Activated CD4-positive, alpha-beta T cell treated with anti-CD3 and anti-CD28 coated beads, Interleukin-2, amount 10 ng/mL, durations not matched to agents 7 days and 5 days (primary cell): ENCODE data around the gene SSTR3. TPM values are rescaled to one million over a fixed set of nuclear protein-coding genes. Genes with fewer than 3 reads are reported as not detected.
"Not testable (repeated sequence)": the region's sequence is repeated elsewhere in the genome, so short reads cannot be mapped to it uniquely, and the experiment has no call there.

Source experiments
- CTCF ChIA-PET: fragments of 350-600 bp; sonication (Branson Sonifier 250); formaldehyde crosslinking; loops from one replicate; lab custom pipeline; 2021; ENCODE audit warnings: antibody characterized with exemption; lab: Charles Lee
- POLR2A ChIA-PET: fragments of 350-600 bp; sonication (Branson Sonifier 250); formaldehyde crosslinking; loops from one replicate; lab custom pipeline; 2021; ENCODE audit warnings: antibody characterized with exemption; lab: Charles Lee
- DNase-seq: peaks from one replicate; pipeline ENCODE4 v3.0.0-alpha.2; 2020
- H3K27ac Mint-ChIP-seq: one replicate; pipeline ENCODE4 v1.8.0; 2021; ENCODE audit warnings: mild to moderate bottlenecking, moderate library complexity, mixed read lengths
- H3K27me3 Mint-ChIP-seq: one replicate; pipeline ENCODE4 v1.8.0; 2021; ENCODE audit warnings: mixed read lengths
- H3K36me3 Mint-ChIP-seq: one replicate; pipeline ENCODE4 v1.8.0; 2021; ENCODE audit warnings: low read depth, mixed read lengths
- H3K4me1 Mint-ChIP-seq: one replicate; pipeline ENCODE4 v1.8.0; 2021; ENCODE audit warnings: mixed read lengths
- H3K4me3 Mint-ChIP-seq: one replicate; pipeline ENCODE4 v1.8.0; 2021; ENCODE audit warnings: mild to moderate bottlenecking, moderate library complexity, mixed read lengths
- H3K9me3 Mint-ChIP-seq: one replicate; pipeline ENCODE4 v1.8.0; 2021; ENCODE audit warnings: mixed read lengths
- total RNA-seq, 2 experiments: library from RNA; stranded (reverse); gene quantifications; one replicate each; pipeline ENCODE4 v1.2.3, GENCODE V29; 2021

Gene SSTR3
- total RNA-seq, 2 experiments from 2014 or later = 10.1 to 10.2 TPM

GRCh38 chr22:37178350-37179125 lies 33.7 kb downstream of the SSTR3 start:
- CTCF ChIA-PET = interaction anchor here (0.5 to 3.1 kb wide), 4 partner anchors 9 to 69 kb away, joined by 3 to 7 read pairs (median 6); partner anchors contain the start of gene TMPRSS6
- H3K27ac Mint-ChIP-seq = no peak overlapping the region
- POLR2A ChIA-PET = interaction anchor here (0.6 kb wide), 1 partner anchor 21 kb away, joined by 3 read pairs; no protein-coding TSS in a partner anchor

DNA sequence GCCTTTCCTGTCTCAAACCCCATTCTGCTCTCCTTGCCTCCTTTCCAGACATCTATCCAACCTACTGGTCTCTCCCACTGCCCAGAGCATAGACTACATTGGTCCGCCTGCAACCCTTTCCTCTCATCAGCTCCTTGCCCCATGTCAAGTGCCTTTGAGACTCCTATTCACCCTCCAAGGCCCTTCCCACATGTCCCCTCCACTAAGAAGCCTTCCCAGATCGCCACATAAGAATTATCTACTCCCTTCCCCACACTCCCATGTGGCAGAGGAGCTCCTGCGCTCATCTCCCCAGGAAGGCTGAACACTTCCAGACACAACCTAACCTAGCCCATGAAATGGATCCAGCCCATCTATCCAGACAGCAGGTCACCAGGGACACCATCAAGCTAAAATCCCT lies 34.5 kb downstream of the SSTR3 start:
- H3K9me3 Mint-ChIP-seq = no peaks in the 10 kb centered on the region
- no peaks in the 10 kb centered on the region for H3K36me3 Mint-ChIP-seq
- no peak overlapping the region for H3K4me3 Mint-ChIP-seq
- no peak for DNase-seq
- H3K4me1 Mint-ChIP-seq = peaks cover 15% of the 10 kb centered on the region
- H3K27ac Mint-ChIP-seq = no peak overlapping the region
- ChIA-PET POLR2A (no interaction called here), CTCF (interaction anchor here (1.1 to 1.5 kb wide), 3 partner anchors 9 to 22 kb away, joined by 3 to 6 read pairs (median 5); no protein-coding TSS in a partner anchor)
- peaks cover 20% of the 10 kb centered on the region for H3K27me3 Mint-ChIP-seq

More at GRCh38 chr22:37178350-37179125, 33.7 kb downstream of the SSTR3 start:
- Mint-ChIP-seq H3K27me3 (peaks cover 20% of the 10 kb centered on the region), H3K4me1 (peaks cover 20% of the 10 kb centered on the region), H3K4me3 (no peak overlapping the region), H3K36me3 (no peaks in the 10 kb centered on the region), H3K9me3 (no peaks in the 10 kb centered on the region)
- no peak for DNase-seq

GRCh38 chr22:37177221-37177620 lies 35.1 kb downstream of the SSTR3 start:
- Mint-ChIP-seq H3K4me3 (no peak overlapping the region), H3K27ac (no peak overlapping the region), H3K9me3 (no peaks in the 10 kb centered on the region), H3K27me3 (peaks cover 20% of the 10 kb centered on the region), H3K4me1 (peaks cover 15% of the 10 kb centered on the region), H3K36me3 (no peaks in the 10 kb centered on the region)
- ChIA-PET POLR2A (no interaction called here), CTCF (interaction anchor here (1.1 to 1.5 kb wide), 3 partner anchors 10 to 22 kb away, joined by 3 to 6 read pairs (median 5); no protein-coding TSS in a partner anchor)
- no peak for DNase-seq

- H3K4me3 Mint-ChIP-seq = no peak overlapping the region
- DNase-seq = no peak
- POLR2A ChIA-PET = no interaction called here
- H3K36me3 Mint-ChIP-seq = no peaks in the 10 kb centered on the region
- H3K9me3 Mint-ChIP-seq = no peaks in the 10 kb centered on the region
- H3K27ac Mint-ChIP-seq = peak overlapping the region; percentile 66
- H3K27me3 Mint-ChIP-seq = peaks cover 20% of the 10 kb centered on the region
- CTCF ChIA-PET = interaction anchor here (1.2 to 2.4 kb wide), 2 partner anchors 10 to 21 kb away, joined by 3 to 10 read pairs; no protein-coding TSS in a partner anchor
- peaks cover 15% of the 10 kb centered on the region for H3K4me1 Mint-ChIP-seq
Measured at GRCh38 chr22:37176464-37177061, 35.7 kb downstream of the SSTR3 start.

- Mint-ChIP-seq H3K9me3 (no peaks in the 10 kb centered on the region), H3K27me3 (peaks cover 20% of the 10 kb centered on the region), H3K27ac (peak overlapping the region; percentile 66), H3K4me1 (peaks cover 17% of the 10 kb centered on the region), H3K36me3 (no peaks in the 10 kb centered on the region), H3K4me3 (no peak overlapping the region)
- POLR2A ChIA-PET = no interaction called here
- DNase-seq = no peak
- CTCF ChIA-PET = interaction anchor here (2.4 kb wide), 1 partner anchor 9 kb away, joined by 10 read pairs; no protein-coding TSS in a partner anchor
Measured at GRCh38 chr22:37175414-37176281, 36.6 kb downstream of the SSTR3 start.

GRCh38 chr22:37174964-37175363 lies 37.3 kb downstream of the SSTR3 start:
- ChIA-PET POLR2A (no interaction called here), CTCF (interaction anchor here (0.6 to 2.4 kb wide), 2 partner anchors 8 to 11 kb away, joined by 3 to 10 read pairs; no protein-coding TSS in a partner anchor)
- H3K4me3 Mint-ChIP-seq = no peak overlapping the region
- H3K27ac Mint-ChIP-seq = no peak overlapping the region
- H3K4me1 Mint-ChIP-seq = peaks cover 23% of the 10 kb centered on the region
- DNase-seq = no peak
- peaks cover 20% of the 10 kb centered on the region for H3K27me3 Mint-ChIP-seq
- H3K36me3 Mint-ChIP-seq = no peaks in the 10 kb centered on the region
- H3K9me3 Mint-ChIP-seq = no peaks in the 10 kb centered on the region

DNA sequence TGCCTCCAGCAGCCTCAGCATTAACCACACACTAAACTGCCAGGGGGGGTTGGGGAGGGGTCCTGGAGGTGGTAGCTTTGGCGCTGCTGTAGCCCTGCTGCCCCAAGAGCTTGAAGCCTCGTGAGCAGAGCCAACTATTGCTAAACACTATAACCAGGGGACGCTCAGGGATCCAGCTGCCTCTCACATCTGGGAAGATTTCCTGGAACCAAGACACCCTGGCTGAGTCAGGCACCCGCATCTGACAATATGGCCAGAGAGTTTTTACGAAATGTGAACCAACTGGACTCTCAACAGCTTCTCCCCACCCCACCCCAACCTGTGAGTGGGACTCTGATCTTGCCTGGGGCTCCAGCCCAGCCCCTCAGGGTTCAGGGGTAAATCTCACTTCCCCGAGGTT lies 38.6 kb downstream of the SSTR3 start:
- Mint-ChIP-seq H3K4me1 (peaks cover 35% of the 10 kb centered on the region), H3K27me3 (peaks cover 20% of the 10 kb centered on the region), H3K4me3 (no peak overlapping the region), H3K36me3 (no peaks in the 10 kb centered on the region), H3K9me3 (no peaks in the 10 kb centered on the region), H3K27ac (no peak overlapping the region)
- ChIA-PET POLR2A (no interaction called here), CTCF (interaction anchor here (1.2 to 1.8 kb wide), 3 partner anchors 10 to 18 kb away, joined by 3 to 5 read pairs (median 5); no protein-coding TSS in a partner anchor)
- no peak for DNase-seq

GRCh38 chr22:37172266-37173245 lies 39.7 kb downstream of the SSTR3 start:
- H3K4me1 Mint-ChIP-seq = peaks cover 47% of the 10 kb centered on the region

DNA sequence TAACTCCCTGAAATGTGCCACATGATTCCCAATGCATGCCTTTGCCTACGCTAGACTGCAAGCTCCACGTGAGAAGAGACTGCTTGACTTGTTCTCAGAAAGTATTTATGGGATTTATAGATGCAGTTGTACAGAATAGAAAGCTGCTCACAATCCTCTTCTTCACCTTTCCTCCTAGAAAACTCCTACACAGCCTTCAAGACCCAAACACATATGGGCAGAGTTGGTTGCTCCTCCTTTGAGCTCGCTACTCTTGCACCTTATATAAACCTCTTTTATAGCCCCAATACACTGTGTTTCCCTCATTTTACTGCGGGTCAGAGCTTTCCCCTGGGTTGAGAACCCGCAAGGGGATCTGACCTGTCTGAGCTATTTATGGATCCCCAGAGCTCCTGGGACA lies 40.6 kb downstream of the SSTR3 start:
- no peaks in the 10 kb centered on the region for H3K9me3 Mint-ChIP-seq
- peaks cover 50% of the 10 kb centered on the region for H3K4me1 Mint-ChIP-seq
- POLR2A ChIA-PET = no interaction called here
- CTCF ChIA-PET = interaction anchor here (0.6 to 1.2 kb wide), 6 partner anchors 8 to 111 kb away, joined by 3 read pairs; partner anchors contain the start of genes C1QTNF6 and CYTH4
- DNase-seq = no peak
- no peaks in the 10 kb centered on the region for H3K36me3 Mint-ChIP-seq
- H3K27ac Mint-ChIP-seq = no peak overlapping the region
- no peak overlapping the region for H3K4me3 Mint-ChIP-seq
- peaks cover 11% of the 10 kb centered on the region for H3K27me3 Mint-ChIP-seq

More at GRCh38 chr22:37172266-37173245, 39.7 kb downstream of the SSTR3 start:
- DNase-seq = no peak
- no peaks in the 10 kb centered on the region for H3K36me3 Mint-ChIP-seq
- POLR2A ChIA-PET = no interaction called here
- no peak overlapping the region for H3K4me3 Mint-ChIP-seq
- no peak overlapping the region for H3K27ac Mint-ChIP-seq
- CTCF ChIA-PET = interaction anchor here (0.6 to 1.8 kb wide), 6 partner anchors 10 to 95 kb away, joined by 3 to 5 read pairs (median 4); partner anchors contain the start of gene C1QTNF6
- no peaks in the 10 kb centered on the region for H3K9me3 Mint-ChIP-seq
- peaks cover 13% of the 10 kb centered on the region for H3K27me3 Mint-ChIP-seq

GRCh38 chr22:37170689-37171405 lies 41.4 kb downstream of the SSTR3 start:
- H3K4me3 Mint-ChIP-seq, H3K36me3 Mint-ChIP-seq, POLR2A ChIA-PET, H3K27ac Mint-ChIP-seq, H3K9me3 Mint-ChIP-seq, H3K27me3 Mint-ChIP-seq, DNase-seq: not testable (repeated sequence)
- H3K4me1 Mint-ChIP-seq = peaks cover 51% of the 10 kb centered on the region
- CTCF ChIA-PET = interaction anchor here (0.8 to 1.5 kb wide), 6 partner anchors 7 to 48 kb away, joined by 3 to 5 read pairs (median 3); no protein-coding TSS in a partner anchor
